Keratinocyte (primary cell): ENCODE data around the gene NLGN4X.

Experiments
- CTCF ChIP-seq, 3 experiments: IDR thresholded peaks in 1 of 3; conservative IDR thresholded peaks in 1 of 3; optimal IDR thresholded peaks in 1 of 3; 2 replicates in 2 of 3; 3 replicates in 1 of 3; pipeline versions ENCODE3 to v1.5.1; 2011; ENCODE audit warnings: low read length in 3 of 3, mild to moderate bottlenecking in 3 of 3, moderate library complexity in 2 of 3, control low read depth in 1 of 3, inconsistent platforms in 1 of 3; ENCODE audit not compliant: insufficient read depth in 2 of 3; ENCODE audit errors: extremely low read depth in 1 of 3
- EZH2 ChIP-seq: IDR thresholded peaks from one replicate; pipeline ENCODE4 v1.6.1; 2012; ENCODE audit warnings: inconsistent platforms, mild to moderate bottlenecking, low read length, moderate library complexity

GRCh38 chrX:5936438-5936837, 292.2 kb downstream of the NLGN4X start:
- TF ChIP-seq CTCF (optimal IDR thresholded peaks at IDR 0.05 in 1 of 3, IDR thresholded peaks at IDR 0.05 in 1 of 3, conservative IDR thresholded peaks at IDR 0.05 in 1 of 3; ENCODE audit: extremely low read depth in 1 of 3, insufficient read depth in 2 of 3, low read length in 3 of 3) (no peak), EZH2 (no peak)
